Embryonic facial prominence (tissue), 1 donor: ENCODE results near the gene PFKM.

Experiments used
- DNase-seq: peaks from one replicate; pipeline ENCODE4 v3.0.0-alpha.2; 2016; ENCODE audit errors: extremely low spot score

The PFKM gene

GRCh38 chr12:48157018-48157888 is 38.1 kb downstream of the PFKM start, which contains the start of gene ASB8:
TSS of gene ASB8 (minus strand) at chr12:48157515. CDS start at chr12:48153496, 4,019 bp downstream.
- peak; percentile 98 for DNase-seq

DNA sequence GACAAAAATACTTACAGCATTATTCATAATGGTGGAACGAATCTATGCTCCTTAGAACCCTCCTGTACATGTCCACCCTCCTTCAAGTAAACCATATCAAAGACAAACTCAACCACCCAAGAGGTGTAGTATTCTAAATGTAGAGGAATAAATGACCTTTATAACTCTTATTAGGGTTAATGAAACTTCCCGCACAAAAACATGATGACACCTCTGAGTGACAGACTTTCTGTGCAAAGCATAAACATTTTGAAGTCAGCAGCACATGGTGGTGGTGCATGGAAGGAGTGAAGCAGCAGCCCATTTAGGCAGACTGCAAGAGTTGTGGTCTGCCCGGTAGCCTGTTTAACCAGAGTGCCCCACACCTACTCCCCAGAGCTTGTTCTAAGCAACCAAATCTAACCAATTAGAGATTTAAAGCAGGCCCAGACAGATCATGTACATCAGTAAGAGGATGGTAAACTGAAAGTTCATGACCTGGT is 38.8 kb downstream of the PFKM start:
- no peak for DNase-seq

GRCh38 chr12:48160046-48160445 is 40.9 kb downstream of the PFKM start:
- no peak for DNase-seq

DNA sequence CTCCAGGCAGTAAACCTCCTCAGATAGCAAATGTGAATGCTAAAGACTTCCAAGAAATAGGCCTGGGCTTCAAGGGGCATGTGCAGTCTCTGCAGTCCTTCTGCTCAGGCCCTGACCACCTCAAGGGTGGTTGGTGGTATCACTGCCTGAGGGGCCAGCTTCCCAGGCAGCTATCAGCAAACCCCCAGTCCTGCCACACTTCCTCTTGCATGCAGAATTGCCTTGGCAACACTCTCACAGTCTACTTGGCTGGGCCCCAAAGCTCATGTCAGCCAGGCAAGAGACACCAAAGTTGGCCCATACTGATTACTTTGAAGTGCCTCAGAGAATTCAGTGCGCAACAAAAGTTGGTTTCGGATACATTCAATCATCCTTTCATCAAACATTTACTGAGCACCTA is 41.6 kb downstream of the PFKM start:
- no peak for DNase-seq

DNA sequence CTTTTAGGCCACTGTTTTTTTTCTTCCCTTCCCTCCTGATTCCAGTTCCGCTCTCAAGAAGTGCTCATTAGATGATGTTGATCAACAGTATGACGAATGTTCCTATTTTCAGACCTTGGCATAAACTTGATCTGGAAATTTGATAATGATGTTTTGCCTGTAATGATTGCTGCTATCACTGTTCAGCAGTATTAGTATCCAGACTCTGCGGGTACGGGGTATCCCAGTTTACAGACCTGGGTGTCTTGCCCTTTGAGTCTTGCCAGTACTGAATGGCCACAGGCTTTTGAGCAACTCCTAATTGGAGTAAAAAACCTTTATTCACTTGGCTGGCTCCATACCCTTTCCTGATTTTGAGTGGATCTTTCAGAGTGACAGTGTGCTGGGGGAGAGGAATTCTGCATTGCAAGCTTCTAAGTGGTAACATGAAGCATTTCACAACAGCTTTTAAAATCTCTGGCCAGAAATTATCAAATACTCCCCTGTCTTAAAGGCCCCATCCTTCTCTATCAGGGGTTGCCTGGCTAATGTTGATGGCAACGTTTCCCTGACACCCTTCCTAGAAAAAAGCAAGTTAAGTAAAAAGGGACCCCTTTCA is 44.1 kb downstream of the PFKM start:
- no peak for DNase-seq

- DNase-seq = no peak
These were observed 45.3 kb downstream of the PFKM start for GRCh38 chr12:48164451-48164850.

- DNase-seq = peak; percentile 31
These were observed 46.2 kb downstream of the PFKM start for GRCh38 chr12:48165089-48165981.

DNA sequence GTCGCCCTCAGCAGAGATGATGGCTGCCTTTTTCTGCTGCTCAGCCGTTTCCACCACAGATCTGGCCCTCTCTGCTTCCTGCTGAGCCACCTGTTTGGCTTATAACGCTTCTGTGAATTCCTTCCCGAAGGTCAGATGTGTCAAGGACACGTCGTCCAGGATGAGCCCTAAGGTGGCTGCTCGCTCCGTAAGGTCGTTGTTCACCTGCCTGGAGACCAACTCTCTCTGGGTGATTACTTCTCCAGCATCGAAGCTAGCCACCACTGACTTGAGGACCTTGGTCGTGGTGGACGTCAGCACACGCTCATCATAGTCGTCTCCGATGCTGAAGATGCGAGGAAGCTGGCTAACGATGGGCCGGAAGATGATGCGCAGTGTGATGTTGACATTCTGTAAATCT is 49.8 kb downstream of the PFKM start:
- DNase-seq = no peak

DNA sequence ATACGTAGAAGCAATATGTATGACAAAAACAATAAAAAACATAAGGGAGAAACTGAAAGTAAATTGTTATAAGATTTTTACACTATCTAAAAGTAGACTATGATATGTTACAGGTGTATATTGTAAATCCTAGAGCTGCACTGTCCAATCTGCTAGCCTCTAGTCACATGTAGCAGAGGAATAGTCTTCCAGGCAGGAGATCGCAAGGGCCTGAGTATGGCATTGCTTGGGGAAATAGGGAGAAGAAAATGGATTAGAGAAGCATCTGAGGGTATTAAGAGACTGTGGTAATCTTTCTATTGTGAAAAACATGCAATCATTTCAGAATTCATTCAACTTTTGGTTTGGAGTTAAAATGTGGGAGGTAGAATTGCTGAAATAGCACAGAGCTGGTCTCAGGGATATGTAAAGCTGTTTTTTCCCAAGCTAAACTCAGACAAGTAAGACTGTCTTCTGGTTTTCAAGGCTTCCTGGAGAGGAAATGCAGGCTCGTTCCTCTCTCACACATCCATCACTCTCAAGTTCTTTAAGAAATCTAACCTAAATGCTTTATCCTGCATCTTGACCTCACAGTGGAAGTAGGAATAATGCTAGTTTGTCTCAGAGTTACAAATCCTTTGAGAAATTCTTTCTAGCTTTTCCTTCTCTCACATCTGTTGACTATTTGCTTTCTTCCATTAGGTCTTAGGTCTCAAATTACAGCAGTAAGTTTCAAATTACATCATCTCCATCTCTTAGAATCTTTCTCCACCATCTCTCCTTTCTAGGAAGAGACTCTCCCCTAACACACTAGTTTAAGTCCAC is 56.7 kb downstream of the PFKM start:
- DNase-seq = peak; percentile 29

- DNase-seq = no peak
These were observed 57.2 kb downstream of the PFKM start for GRCh38 chr12:48176417-48176751.

DNA sequence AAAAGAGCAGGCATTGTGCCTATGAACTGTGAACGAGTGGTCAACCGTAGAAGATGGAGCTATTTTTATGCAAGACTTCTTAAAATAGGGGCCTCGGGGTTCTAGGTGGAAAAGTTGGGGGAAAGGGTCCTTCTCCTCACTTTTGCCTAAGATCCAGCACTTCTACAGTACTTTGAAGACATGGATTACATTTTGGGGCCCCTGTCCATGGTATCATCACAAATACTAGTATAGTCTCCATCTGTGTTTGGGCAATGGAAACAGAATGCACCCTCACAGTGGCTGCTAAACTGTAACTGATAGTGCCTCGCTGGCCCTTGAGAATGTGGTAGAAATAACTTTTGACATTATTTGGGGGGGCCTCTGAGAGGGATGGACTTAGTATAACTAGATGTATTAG is 58.8 kb downstream of the PFKM start:
- no peak for DNase-seq

GRCh38 chr12:48179466-48179865 is 60.3 kb downstream of the PFKM start:
- no peak for DNase-seq

GRCh38 chr12:48180424-48180823 is 61.3 kb downstream of the PFKM start:
- DNase-seq = no peak

- DNase-seq = no peak
These were observed 61.8 kb downstream of the PFKM start for GRCh38 chr12:48180857-48181495.

DNA sequence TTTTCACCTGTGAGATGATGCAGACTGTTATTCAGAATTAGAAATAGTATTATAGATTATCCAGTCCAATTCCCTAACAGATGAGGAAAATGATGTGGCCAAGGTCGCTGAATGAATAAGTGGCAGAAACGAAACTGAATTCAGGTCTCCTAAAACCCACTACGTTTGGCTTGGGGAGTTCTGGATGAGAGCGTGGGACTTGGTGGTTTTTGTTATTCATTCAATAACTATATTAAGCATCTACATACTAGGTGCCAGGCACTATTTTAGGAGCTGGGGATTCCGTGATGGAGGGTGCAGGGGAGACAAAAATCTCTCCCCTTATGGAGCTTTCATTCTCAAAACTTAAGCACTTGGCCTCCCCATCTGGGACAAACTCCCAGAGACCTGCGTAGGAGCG is 63.5 kb downstream of the PFKM start:
- DNase-seq = no peak

DNA sequence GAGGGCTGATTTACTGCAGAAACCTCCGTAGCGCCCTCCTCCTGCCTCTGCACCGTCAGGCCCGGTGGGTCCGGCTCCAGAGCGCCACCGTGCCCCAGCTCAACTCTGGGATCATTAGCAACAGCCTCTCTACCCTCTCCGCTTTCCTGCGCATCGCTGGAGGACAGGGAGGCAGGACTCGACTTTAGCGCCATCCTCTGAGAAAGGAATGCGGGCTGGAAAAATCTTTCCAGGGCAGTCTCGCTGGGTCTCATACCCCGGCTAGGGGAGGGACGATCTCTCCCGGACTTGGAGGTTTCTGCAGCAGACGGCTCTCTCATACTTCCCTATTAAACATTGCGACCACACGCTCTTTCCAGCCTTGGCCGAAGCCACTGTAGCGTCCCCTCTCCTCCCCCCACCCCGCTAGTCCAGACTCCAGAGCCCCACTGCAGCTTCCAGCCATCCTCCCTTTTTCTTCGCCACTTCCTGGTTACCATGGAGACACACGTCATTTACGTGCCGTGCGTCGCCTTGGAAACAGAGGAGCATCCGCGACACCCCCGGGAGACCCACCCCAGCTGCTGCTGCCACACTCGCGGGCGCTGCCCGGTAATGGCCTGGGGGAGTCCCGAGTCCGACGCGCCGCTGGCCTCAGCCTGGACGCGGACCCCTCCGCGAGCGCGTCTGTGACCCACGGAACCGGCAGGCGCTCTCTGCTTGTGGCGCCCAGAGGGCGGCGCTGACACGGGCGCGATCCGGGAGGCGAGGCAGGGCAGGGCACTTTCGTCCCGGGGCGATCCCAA is 64.1 kb downstream of the PFKM start, which contains the start of gene CCDC184:
Gene CCDC184, plus strand, starts transcription at position 554 of the 785 bp plus-strand sequence. CDS start 479 bp downstream, outside the sequence.
- DNase-seq = peak; percentile 39

DNA sequence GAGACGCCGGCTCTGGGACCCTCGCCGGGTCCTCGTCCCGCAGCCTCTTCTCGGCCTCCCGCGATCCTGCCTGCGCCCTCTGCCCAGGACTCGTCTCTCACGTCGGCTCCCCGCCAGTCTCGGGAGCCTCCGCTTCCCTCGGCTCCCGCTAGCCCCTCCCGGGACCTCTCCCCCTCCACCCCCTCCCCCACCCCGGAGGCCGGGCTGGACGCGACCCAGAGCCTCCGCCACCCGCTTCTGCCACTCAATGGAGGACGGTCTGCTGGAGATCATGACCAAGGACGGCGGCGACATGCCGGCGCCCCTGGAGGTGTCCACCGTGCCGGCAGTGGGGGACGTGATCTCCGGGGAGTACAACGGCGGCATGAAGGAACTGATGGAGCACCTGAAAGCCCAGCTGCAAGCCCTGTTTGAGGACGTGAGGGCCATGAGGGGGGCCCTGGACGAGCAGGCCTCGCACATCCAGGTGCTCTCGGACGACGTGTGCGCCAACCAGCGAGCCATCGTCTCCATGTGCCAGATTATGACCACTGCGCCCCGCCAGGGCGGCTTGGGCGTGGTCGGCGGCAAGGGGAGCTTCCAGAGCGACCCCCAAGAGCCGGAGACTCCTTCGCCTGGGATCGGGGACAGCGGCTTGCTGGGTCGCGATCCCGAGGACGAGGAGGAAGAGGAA is 64.8 kb downstream of the PFKM start:
- DNase-seq = no peak

- DNase-seq = no peak
These were observed 65.4 kb downstream of the PFKM start for GRCh38 chr12:48184549-48184922.

DNA sequence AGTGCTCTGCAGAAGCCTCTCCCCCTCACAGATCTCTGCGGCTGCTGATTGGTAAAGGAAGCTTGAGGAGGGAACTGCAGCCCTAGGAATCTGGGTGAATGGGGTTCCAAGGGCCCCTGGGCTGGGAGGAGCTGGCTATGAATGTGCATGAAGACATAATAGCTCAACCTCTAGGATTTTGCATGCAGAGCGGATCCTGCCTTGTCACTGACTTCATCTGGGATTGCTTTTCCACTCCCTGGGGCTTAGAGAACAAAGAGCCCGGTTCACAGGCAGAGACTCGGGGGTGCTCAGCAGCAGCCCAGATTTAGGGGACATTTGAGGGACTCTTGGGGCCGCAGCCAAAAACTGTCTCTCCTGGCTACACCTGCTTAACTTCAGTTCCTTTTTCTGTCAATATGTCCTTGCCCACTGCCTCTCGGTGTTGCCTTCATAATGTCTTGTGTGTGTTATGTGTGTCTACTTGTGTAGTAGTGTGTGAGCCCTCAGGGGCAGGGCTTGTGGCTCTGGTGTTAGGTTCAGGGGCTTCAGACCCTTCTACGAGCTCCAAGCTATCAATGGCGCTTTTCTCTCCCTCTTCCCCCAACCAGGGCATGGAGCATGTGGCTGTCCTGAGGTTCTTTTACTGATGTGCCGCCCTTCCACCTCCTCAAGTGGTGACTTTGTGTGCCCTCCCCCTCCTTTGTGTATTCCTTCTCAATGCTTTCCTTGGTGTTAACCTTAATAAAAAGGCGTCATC is 66.2 kb downstream of the PFKM start:
- no peak for DNase-seq
